Fibroblast of skin of right biceps (primary cell): Measurements from ENCODE around the gene FASTK.
A peak's percentile ranks its signal among the peaks of the same experiment; 100 is the strongest.

ENCODE experiments used
- DNase-seq: peaks from one replicate; pipeline ENCODE4 v3.0.0-alpha.2; 2013

FASTK gene

GRCh38 chr7:151080522-151081169 lies at the start of gene FASTK:
Gene FASTK, minus strand, starts transcription at chr7:151080809. Its CDS starts 43 bp downstream, at chr7:151080766.
- peak; percentile 92 for DNase-seq

- no peak for DNase-seq
Measured at GRCh38 chr7:151129960-151130591, 49.5 kb upstream of the FASTK start.

- no peak for DNase-seq
Measured at GRCh38 chr7:151129117-151129959, 48.7 kb upstream of the FASTK start.

- DNase-seq, result no peak
Measured at GRCh38 chr7:151128716-151129115, 48.1 kb upstream of the FASTK start.

- no peak for DNase-seq
Measured at GRCh38 chr7:151128144-151128543, 47.5 kb upstream of the FASTK start.

GRCh38 chr7:151126491-151127137 lies 46.0 kb upstream of the FASTK start:
- no peak for DNase-seq

- DNase-seq, result peak; percentile 26
Measured at GRCh38 chr7:151125846-151126481, 45.4 kb upstream of the FASTK start.

- DNase-seq, result peak; percentile 35
Measured at GRCh38 chr7:151125470-151125845, 44.8 kb upstream of the FASTK start.

GRCh38 chr7:151124899-151125399 lies 44.3 kb upstream of the FASTK start:
- DNase-seq, result no peak

GRCh38 chr7:151124481-151124880 lies 43.9 kb upstream of the FASTK start:
- no peak for DNase-seq

GRCh38 chr7:151123822-151124464 lies 43.3 kb upstream of the FASTK start:
- DNase-seq, result peak; percentile 74

GRCh38 chr7:151123158-151123821 lies 42.7 kb upstream of the FASTK start:
- no peak for DNase-seq

GRCh38 chr7:151122796-151123157 lies 42.2 kb upstream of the FASTK start:
- no peak for DNase-seq

GRCh38 chr7:151122276-151122675 lies 41.7 kb upstream of the FASTK start:
- no peak for DNase-seq

- DNase-seq, result no peak
Measured at GRCh38 chr7:151121380-151122170, 41.0 kb upstream of the FASTK start.

GRCh38 chr7:151120896-151121295 lies 40.3 kb upstream of the FASTK start:
- DNase-seq, result no peak

- DNase-seq, result no peak
Measured at GRCh38 chr7:151119902-151120301, 39.3 kb upstream of the FASTK start.

- no peak for DNase-seq
Measured at GRCh38 chr7:151119055-151119415, 38.4 kb upstream of the FASTK start.

- DNase-seq, result no peak
Measured at GRCh38 chr7:151118108-151119054, 37.8 kb upstream of the FASTK start.

GRCh38 chr7:151117565-151117964 lies 37.0 kb upstream of the FASTK start:
- no peak for DNase-seq
